ENCODE measurements around the gene PGM2.

DNA sequence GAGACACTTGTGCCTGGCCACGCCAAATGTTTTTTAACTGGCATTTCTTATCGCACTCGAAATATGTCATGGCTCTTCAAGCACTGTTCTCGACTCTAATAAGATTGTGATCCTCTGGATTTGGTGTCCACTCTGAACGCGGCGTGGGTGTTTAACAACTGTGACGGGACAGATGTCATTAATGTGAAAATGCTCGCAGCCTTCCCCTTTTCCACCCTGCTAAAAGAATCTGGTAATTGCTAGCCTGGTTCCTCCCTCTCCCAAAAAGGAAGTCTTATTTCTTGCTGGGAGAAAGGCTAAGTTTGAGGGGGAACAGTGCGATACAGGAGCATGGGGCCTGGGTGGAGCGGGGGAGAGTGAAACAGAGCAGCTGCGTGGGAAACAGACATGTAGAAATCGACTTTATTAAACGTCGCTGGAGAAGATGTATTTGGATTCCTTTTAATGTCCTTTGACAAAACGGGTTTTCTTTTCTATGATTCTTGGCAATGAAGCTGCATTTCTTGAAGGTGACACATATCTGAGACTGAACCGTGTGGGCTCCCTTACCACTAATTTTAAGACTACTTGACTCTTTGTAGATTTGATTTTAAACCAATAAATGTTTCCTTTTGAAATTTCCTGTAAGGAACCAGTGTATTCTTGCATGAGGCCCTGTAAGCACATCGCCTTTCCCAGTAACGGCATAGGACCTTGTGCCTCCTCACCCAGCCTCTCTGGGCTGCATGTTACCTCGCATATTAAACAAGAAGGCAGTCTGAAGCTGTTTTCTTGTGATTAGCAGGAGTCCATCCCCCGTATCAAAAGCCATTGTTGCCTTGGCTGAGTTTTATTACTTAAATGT, 82.2 kb downstream of the PGM2 start:
- TF ChIP-seq TAF1 (IDR thresholded peaks at IDR 0.05; ENCODE audit: borderline replicate concordance, low read depth, low read length) = no peak
- no peak for TF ChIP-seq POLR2AphosphoS5 (IDR thresholded peaks at IDR 0.05; ENCODE audit: low read depth, low read length)
- TF ChIP-seq POLR2A (IDR thresholded peaks at IDR 0.05; ENCODE audit: low read depth, low read length) = no peak
